IPS DF 4.7 (cell line): Measurements from ENCODE around the gene CAPN10.
"Not testable (repeated sequence)": the region's sequence is repeated elsewhere in the genome, so short reads cannot be mapped to it uniquely, and the experiment has no call there.

Experiments
- DNase-seq: peaks from one replicate; pipeline ENCODE4 v3.0.0-alpha.2; 2013; ENCODE audit warnings: low spot score; ENCODE audit errors: extremely low read depth

CAPN10 gene

DNA sequence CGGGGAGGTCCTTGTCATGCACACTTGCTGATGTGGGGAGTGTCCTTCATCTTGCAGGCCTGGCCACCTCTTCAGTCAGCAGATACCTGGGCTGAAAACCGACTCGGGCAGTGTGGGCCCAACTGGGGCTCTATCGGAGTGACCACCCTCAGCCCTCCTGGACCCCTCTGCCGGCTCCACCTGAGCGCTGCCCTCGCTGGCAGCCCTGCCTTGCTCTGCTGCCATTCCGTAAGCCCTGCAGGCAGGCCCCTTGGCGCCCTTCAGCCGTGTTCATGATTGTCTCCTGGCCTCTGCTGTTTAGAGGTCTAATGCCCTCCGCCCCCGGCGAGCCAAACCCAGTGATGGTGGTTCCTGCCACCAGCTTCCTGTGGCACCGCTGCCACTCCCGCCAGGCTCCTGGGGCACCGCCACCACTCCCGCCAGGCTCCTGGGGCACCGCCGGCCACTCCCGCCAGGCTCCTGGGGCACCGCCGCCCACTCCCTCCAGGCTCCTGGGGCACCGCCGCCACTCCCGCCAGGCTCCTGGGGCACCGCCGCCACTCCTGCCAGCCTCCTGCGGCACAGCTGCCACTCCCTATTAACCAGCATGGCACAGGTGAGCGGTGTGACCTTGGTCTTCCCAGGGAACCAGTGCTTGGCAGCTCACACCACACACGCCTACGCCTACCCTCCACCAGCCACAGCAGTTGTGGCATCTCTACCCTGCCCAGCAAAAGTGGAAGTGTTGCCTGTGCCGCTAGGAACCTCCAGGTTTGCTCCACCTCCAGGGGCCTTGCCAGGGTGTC is 15.9 kb downstream of the CAPN10 start:
- DNase-seq, result no peak

- no peak for DNase-seq
These were observed 16.7 kb downstream of the CAPN10 start for GRCh38 chr2:240603081-240603835.

DNA sequence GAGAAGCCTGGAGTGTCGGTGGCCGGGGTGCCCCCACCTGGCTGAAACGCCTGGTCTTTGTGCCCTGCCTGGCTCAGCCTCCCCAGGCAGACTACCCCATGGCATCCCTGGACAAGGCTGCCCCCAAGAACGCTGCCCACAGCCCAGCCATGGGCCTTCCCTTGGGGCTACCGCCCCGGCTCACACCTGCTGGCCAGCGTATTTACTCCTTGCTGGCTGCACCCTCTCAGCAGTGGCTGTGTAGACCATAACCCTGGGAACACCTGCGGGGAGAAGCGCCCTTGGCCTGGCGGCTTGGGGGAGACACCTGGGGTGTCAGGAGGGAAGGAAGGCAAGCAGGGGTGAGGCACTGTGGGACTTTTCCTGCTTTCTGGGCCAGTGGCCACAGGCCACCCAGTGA is 17.3 kb downstream of the CAPN10 start:
- no peak for DNase-seq

DNA sequence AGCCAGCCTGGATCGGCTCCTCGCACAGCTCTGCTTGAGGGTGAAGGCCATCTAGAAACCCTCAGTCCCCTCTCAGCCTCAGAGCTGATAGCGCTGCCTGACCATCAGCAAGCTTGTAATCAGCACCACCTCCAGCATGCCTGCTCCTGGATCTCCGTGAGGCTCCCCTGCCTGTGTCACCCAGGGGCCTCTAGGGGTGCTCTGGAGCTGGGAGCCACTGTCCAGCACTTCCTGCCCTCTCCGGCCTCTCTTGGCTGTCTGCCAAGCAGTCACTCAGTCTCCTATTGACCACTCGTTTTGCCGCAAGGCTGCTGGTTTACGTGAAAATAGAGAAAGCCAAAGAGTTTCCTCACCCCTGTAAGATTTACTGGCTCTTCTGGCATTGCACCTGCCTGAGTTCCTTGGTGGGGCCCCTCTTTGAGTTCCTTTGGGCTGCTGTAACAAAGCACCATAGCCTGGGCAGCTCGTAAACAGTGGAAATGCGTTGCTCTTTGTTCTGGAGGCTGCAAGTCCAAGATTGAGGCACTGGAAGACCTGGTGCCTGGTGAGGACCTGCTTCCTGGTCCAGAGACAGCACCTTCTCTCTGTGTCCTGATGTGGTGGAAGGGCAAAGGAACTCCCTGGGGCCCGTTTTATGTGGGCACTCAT is 17.9 kb downstream of the CAPN10 start:
- DNase-seq, result no peak

GRCh38 chr2:240604939-240605716 is 18.6 kb downstream of the CAPN10 start:
- no peak for DNase-seq

- no peak for DNase-seq
These were observed 19.6 kb downstream of the CAPN10 start for GRCh38 chr2:240605867-240606743.

DNA sequence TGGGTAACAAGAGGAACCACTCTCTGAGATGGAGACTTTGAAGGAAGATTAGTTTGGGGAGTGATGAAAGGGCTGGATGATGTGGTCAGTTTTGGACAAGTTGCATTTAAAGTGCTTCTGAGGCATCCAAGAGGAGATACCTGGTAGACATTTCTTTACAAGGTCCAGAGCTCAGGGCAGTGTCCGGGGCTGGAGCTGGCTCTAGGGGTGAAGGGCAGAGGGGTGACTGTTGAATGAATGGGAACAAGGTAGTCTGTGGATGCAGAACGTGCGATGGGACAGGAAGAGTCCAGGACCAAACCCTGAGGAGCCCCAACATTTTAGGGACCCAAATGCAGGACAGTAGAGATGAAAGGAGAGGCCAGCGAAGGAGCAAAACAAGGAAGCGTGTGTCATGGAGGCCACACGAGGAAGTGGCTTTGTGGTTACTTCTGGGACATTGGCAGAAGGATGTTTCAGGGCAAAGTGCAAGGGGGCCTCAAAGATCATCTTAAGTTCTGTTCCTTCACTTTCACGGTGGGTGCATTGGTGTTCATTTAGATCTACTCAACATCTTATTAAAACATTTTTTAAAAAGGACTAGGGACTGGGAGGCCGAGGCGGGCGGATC is 25.2 kb downstream of the CAPN10 start:
- DNase-seq, result no peak

- DNase-seq, result no peak
These were observed 27.2 kb downstream of the CAPN10 start for GRCh38 chr2:240613781-240614180.

DNA sequence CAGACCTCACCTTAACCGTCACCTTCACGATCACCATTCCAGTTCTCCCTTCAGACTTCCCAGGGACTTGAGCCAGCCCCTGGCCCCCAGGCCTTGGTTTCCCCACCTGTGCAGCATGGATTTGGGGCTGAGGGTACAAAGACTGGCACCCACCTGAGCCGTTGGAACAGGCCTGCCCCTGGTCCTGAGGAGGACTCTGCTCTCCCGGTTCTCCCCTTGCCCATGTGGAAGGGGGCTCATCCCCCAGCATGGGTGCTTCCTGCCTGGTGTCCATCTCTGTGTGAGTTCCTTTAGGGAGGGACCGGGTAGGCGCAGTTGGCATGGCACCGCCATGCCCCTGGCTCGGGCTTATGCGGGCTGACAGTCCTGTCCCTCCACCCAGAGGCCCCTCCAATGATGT is 27.9 kb downstream of the CAPN10 start:
- DNase-seq, result no peak

DNA sequence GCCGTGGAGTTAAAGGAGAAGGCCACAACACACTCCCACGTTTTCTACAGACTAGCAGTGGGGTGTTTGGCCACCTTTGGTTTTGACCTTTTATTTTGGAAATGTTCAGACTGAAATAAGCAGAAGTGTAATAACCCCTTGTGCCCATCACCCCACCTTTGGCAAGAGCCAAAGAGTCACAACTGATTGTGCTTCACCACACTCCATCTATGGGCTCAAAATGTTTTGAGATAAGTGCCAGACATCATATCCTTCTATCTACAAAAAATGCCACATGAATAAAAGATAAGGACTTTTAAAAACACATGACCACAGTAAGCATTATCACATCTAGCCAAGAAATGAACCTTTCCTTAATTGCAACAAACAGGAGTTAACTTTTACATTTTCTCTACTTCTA is 28.9 kb downstream of the CAPN10 start:
- no peak for DNase-seq

GRCh38 chr2:240615820-240616547 is 29.4 kb downstream of the CAPN10 start:
- DNase-seq, result no peak

DNA sequence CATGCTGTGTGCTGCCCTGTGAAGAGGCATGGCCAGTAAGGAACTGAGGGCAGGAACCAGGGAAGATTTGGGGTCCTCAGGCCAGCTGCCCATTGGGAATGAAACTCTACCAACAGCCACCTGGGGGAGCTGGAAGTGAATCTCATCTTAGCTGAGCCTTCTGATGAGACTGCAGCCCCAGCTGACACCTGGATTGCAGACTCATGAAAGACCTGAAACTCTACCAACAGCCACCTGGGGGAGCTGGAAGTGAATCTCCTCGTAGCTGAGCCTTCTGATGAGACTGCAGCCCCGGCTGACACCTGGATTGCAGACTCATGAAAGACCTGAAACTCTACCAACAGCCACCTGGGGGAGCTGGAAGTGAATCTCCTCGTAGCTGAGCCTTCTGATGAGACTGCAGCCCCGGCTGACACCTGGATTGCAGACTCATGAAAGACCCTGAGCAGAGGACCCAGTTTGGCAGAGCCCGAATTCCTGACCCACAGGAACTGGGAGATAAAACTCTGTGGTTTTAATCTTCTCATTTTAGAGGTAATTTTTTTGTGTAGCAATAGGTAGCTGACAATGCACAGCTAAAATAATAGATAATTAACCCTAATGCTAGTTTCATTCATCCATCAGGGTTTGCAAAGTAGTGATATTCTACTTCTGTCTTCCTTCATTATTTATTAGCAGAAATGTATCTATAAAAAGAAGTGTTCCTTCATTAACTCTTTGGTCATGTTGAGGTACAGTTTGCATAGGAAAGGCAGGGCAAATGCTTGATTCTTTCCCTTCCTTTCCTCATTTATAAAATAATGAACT is 30.5 kb downstream of the CAPN10 start:
- not testable (repeated sequence) for DNase-seq

DNA sequence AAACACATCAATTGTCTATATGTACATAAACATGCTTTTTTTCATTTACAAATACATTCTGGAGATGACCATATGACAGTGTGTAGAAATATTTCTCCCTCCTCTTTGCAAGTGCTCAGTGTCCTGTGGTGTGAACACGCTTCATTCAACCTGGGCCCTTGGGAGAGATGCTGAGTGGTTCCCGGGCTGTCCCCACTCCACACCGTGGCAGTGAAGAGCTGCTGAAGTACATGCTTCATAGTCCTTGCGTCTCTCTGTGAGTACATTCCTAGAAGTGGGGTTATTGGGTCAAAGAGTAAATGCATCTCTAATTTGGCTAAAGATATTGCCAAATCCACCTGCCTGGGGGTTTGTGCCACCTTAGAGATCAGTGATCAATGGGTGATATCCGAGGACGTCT is 32.2 kb downstream of the CAPN10 start:
- DNase-seq, result no peak

DNA sequence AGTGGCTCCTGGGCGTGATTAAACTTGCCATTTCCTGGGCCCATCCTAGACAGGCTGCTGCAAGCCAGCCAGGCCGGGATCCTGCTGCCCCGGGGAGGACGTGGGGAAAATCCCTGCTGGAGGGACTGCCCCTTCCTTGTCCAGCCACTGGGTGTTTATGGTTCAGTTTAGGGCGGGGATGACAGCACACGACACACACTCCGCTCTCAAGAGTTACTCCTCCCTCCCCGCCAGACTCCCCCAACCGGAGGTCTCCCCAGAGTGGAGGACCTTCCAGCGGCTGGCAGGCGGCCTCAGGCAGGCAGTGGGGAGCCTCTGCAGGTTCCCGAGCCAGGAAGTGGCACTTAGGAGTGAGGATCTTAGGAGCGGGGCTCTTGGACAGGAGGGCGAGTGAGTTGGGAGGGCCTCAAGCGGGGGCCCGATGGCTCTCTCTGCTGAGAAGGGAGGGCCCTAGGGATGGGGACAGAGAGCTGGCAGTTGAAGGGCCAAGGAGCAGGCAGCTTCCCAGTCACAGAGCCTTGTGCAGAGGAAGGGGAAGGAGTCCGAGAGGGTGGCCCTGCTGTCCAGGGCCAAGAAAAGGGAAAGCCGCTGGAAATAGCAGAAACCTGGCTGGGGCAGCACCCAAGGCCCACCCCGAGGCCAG is 33.1 kb downstream of the CAPN10 start:
- DNase-seq, result no peak

GRCh38 chr2:240620149-240620731 is 33.7 kb downstream of the CAPN10 start:
- DNase-seq, result no peak

DNA sequence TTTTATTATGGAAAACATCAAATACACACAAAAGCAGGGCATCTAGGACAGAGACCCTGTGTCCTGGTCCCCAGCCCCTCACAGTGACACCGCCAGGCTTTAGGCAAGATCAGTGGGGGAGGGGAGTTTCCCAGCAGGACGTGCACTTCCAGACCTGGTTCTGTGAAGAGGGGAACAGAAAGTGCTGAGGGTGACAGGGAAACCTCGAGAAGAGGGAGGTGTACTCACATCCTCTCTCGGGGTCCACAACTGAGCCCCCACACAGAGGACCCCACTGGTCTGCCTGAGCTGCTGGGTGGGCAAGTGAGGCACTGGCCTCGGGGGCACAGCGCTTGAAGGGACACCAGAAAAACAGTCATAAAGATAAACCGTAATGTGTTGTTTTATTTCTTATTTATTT is 34.3 kb downstream of the CAPN10 start:
- no peak for DNase-seq

DNA sequence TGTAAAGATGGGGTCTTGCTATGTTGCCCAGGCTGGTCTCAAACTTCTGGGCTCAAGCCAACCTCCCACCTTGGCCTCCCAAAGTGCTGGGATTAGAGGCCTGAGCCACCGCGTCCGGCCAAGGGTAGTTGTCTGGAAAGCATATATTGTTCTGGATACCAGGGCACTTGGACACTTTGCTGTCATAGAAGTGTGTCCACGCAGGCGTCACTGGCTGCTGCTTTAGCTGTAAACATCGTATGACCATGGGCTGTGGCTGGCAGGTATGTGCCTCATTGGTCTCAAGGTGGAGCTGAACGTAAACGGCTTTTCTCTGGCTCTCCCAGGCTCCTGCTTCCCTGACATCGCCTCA is 35.5 kb downstream of the CAPN10 start:
- no peak for DNase-seq
